Right lobe of liver (tissue), 6 donors: Measurements from ENCODE around the gene CIB2. TPM values are rescaled to one million over a fixed set of nuclear protein-coding genes. Genes with fewer than 3 reads are reported as not detected.

ENCODE experiments used
- ATAC-seq, 4 donors: fragments of 200-7000 bp; cut with Tn5 transposase; one replicate each; pipeline ENCODE4 v1.9.1; 2020; ENCODE audit warnings: mild to moderate bottlenecking in 4 of 4, moderate library complexity in 4 of 4
- DNase-seq, 3 donors: peaks; one replicate each; pipeline ENCODE4 v3.0.0-alpha.2; 2020
- H3K27ac ChIP-seq, 3 donors: fragments of 200-600 bp; one replicate each; pipeline ENCODE4 v1.8.0; 2022
- H3K27me3 ChIP-seq, 2 donors: fragments of 200-600 bp; one replicate each; pipeline ENCODE4 v1.8.0; 2022
- H3K36me3 ChIP-seq, 4 donors: fragments of 200-600 bp; sonication (generic) in 1 of 4; one replicate each; pipeline versions ENCODE4 v1.5.1 to v1.8.0; 2017 to 2022; ENCODE audit warnings: control low read depth in 1 of 4
- H3K4me1 ChIP-seq, 4 donors: fragments of 200-600 bp; sonication (generic) in 1 of 4; one replicate each; pipeline versions ENCODE4 v1.5.1 to v1.8.0; 2017 to 2022; ENCODE audit warnings: control low read depth in 1 of 4
- H3K4me3 ChIP-seq, 3 donors: fragments of 200-600 bp; one replicate each; pipeline ENCODE4 v1.8.0; 2022
- H3K9me3 ChIP-seq, 4 donors: fragments of 200-600 bp; sonication (generic) in 1 of 4; one replicate each; pipeline versions ENCODE4 v1.5.1 to v1.8.0; 2017 to 2022; ENCODE audit warnings: control low read depth in 1 of 4
- POLR2A ChIP-seq: fragments of 450-650 bp; IDR thresholded peaks from one replicate; pipeline ENCODE4 v1.6.1; 2017; ENCODE audit warnings: antibody characterized with exemption, mild to moderate bottlenecking
- WGBS: methylation state at CpG from one replicate; pipeline ENCODE4 v1.1.6; 2018; ENCODE audit warnings: low coverage, low lambda C conversion rate; ENCODE audit not compliant: insufficient coverage; ENCODE audit errors: missing lambda C conversion rate; 5-methylcytosine and 5-hydroxymethylcytosine counted together
- intact Hi-C, 2 donors: fragments of 100-400 bp; cut with DNase I; formaldehyde crosslinking; loops; one replicate each; pipeline versions ENCODE4 v1.11.2 to v1.14.1; 2022
- total RNA-seq, 6 experiments: library from RNA; depleted of rRNA in 2 of 6; stranded (reverse); fragments of >200 nt in 2 of 6; fragmentation: NEBNext Ultra II Directional in 3 of 6; extraction: Animal tissue kit (Norgen Biotek cat#: 25700) in 3 of 6; gene quantifications; one replicate each; pipeline versions ENCODE4 v1.1.0 to v1.2.4, GENCODE V29; 2016 to 2023
- TF ChIP-seq, protein P1 (sequence below), 4 donors: fragments of 200-600 bp in 3 of 4; fragments of 450-650 bp in 1 of 4; IDR thresholded peaks; one replicate each; pipeline versions ENCODE4 v1.5.1 to v1.8.0; 2016 to 2022; ENCODE audit warnings: antibody characterized with exemption in 4 of 4, mild to moderate bottlenecking in 2 of 4
- donor health status: DM: no; HTN: yes; CAD: no.
- donor health status: DM: no; HTN: no; CAD: no.
- donor health status: DM: no; HTN: no; CAD: no.
- donor health status: DM: no; HTN: yes; CAD: no.
- donor health status: DM: no; HTN: yes; CAD: no.

Gene CIB2
- total RNA-seq, 6 experiments from 2014 or later = 0.22 to 1.3 (median 0.74) TPM; not detected in 1

GRCh38 chr15:78077053-78077870 is 54.0 kb downstream of the CIB2 start, which contains the start of gene TBC1D2B:
TSS of gene TBC1D2B (minus strand) at chr15:78077711. CDS start at chr15:78077652, 59 bp downstream.
- intact Hi-C loops = no loop called here
- peak within 1 kb of the TSS; percentile 95 to 99 (median 95) for H3K27ac ChIP-seq
- peak; percentile 84 to 86 (median 85) for DNase-seq

GRCh38 chr15:78076231-78077052 is 54.8 kb downstream of the CIB2 start:
- no peaks in the 10 kb centered on the region for H3K36me3 ChIP-seq
- ATAC-seq = peak; percentile 15 to 23 (median 22)
- peak overlapping the region; percentile 95 to 99 (median 95) for H3K27ac ChIP-seq
- intact Hi-C loops = no loop called here
- H3K4me3 ChIP-seq = peak overlapping the region; percentile 93 to 99 (median 96)
- no peak for TF ChIP-seq POLR2A
- TF ChIP-seq, protein P1, sequence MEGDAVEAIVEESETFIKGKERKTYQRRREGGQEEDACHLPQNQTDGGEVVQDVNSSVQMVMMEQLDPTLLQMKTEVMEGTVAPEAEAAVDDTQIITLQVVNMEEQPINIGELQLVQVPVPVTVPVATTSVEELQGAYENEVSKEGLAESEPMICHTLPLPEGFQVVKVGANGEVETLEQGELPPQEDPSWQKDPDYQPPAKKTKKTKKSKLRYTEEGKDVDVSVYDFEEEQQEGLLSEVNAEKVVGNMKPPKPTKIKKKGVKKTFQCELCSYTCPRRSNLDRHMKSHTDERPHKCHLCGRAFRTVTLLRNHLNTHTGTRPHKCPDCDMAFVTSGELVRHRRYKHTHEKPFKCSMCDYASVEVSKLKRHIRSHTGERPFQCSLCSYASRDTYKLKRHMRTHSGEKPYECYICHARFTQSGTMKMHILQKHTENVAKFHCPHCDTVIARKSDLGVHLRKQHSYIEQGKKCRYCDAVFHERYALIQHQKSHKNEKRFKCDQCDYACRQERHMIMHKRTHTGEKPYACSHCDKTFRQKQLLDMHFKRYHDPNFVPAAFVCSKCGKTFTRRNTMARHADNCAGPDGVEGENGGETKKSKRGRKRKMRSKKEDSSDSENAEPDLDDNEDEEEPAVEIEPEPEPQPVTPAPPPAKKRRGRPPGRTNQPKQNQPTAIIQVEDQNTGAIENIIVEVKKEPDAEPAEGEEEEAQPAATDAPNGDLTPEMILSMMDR (IDR thresholded peaks at IDR 0.05) = peak in 2 of 4 donors; percentile 18 to 28
- H3K4me1 ChIP-seq = peaks cover 0 to 41% (median 13%) of the 10 kb centered on the region in 4 donors
- no peaks in the 10 kb centered on the region for H3K27me3 ChIP-seq
- no peaks in the 10 kb centered on the region for H3K9me3 ChIP-seq
- no peak for DNase-seq
- WGBS = 10% methylated on average over 12 of the region's 17 CpGs

More at GRCh38 chr15:78077053-78077870, 54.0 kb downstream of the CIB2 start, which contains the start of gene TBC1D2B:
- 0% methylated on average over 9 of the region's 104 CpGs for WGBS
- no peaks in the 10 kb centered on the region for H3K27me3 ChIP-seq
- peak; percentile 60 to 82 (median 75) for ATAC-seq
- H3K4me3 ChIP-seq = peak within 1 kb of the TSS; percentile 93 to 99 (median 96)
- TF ChIP-seq, protein P1 (IDR thresholded peaks at IDR 0.05) = peak in 2 of 4 donors; percentile 6 to 7
- peak; percentile 73 for TF ChIP-seq POLR2A
- peaks cover 0 to 36% (median 11%) of the 10 kb centered on the region in 4 donors for H3K4me1 ChIP-seq
- H3K9me3 ChIP-seq = no peaks in the 10 kb centered on the region
- no peaks in the 10 kb centered on the region for H3K36me3 ChIP-seq

DNA sequence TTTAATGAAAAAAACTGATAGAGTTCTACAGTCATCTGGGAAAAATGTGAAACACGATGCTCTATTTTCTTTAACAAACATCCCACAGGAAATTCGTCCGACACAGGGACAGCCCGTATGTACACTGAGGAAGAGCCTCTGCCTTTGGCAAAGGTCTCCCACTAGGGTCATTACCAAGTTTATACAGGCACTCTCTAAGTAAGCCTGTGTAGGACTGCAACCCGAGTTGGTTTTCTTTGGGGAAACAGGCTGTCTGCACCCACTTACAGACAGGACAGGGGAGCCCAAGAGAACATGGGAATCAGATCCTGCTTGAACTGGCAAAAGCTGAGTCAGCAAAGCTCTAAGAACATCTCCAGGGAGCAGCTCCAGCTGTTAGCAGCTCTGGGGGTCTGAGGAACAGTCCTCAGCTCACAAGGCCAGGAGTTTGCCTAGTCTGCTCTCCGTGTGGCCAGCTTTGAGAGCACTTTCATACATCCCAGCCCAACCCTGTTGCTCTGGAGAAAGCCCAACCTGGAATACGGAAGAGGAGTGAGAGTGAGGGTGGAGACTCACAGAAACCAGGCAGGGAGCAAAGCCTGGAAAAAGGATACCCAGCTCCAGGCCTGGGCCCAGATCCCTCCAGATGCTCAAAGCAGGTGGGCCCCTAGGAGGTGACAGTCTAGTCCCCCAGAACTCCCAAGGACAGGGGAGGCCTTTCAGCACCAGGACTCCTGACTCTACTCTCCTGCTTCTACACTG is 55.6 kb downstream of the CIB2 start:
- Histone ChIP-seq H3K4me3 (peak overlapping the region; percentile 93 to 99 (median 96)), H3K4me1 (peaks cover 0 to 43% (median 13%) of the 10 kb centered on the region in 4 donors), H3K27me3 (no peaks in the 10 kb centered on the region), H3K36me3 (no peaks in the 10 kb centered on the region), H3K9me3 (no peaks in the 10 kb centered on the region), H3K27ac (peak overlapping the region; percentile 95 to 99 (median 95))
- ATAC-seq (peak; percentile 36 to 64 (median 55)), DNase-seq (no peak)
- 6% methylated on average over 7 of the region's 7 CpGs for WGBS
- TF ChIP-seq, protein P1 (IDR thresholded peaks at IDR 0.05) = no peak
- TF ChIP-seq POLR2A = peak; percentile 64
- intact Hi-C loops = no loop called here
